ENCODE data around the gene SP3. TPM values are rescaled to one million over a fixed set of nuclear protein-coding genes. Genes with fewer than 3 reads are reported as not detected.

Gene SP3
- total and polyA plus RNA-seq, 2 donors (not counting 1 experiment from before 2014, with no cell fraction given), result 64.1 to 124 TPM

DNA sequence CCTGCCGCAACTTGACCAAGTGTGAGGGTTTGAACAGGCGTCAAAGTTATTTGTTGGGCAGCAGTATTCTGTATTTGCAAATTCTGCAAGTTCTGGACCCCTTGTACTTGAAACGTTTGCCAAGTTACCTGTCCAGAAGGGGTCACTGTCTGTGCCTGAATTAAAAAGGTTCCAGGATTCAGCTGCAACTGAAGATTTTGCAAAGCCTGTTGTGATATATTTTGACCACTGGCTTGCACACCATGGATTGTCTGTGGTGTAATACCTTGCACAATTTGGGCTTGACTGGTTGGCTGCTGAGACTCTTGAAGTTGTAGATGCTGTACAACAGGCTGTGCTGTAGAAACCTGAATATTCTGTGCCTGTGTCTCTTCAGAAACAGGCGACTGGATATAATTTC, 10.2 kb downstream of the SP3 start:
- Histone ChIP-seq H4K20me1 (ENCODE audit: control insufficient read depth, extremely low read depth, insufficient read depth, low read length) (peaks cover 2% of the 10 kb centered on the region), H3K36me3 (ENCODE audit: control insufficient read depth, insufficient read depth, low read length) (no peaks in the 10 kb centered on the region), H2AFZ (ENCODE audit: low read length) (no peak overlapping the region)

GRCh38 chr2:173953047-173953424, 12.1 kb downstream of the SP3 start:
- Histone ChIP-seq H2AFZ (ENCODE audit: low read length) (no peak overlapping the region), H3K4me1 (ENCODE audit: control insufficient read depth, extremely low read depth, insufficient read depth, low read length) (no peaks in the 10 kb centered on the region), H3K36me3 (ENCODE audit: control insufficient read depth, insufficient read depth, low read length) (no peaks in the 10 kb centered on the region), H3K4me2 (ENCODE audit: extremely low read depth, insufficient read depth, low read length) (no peak overlapping the region), H3K4me3 (replicated peaks in 1 of 4; ENCODE audit: control extremely low read depth in 1 of 4, insufficient read depth in 1 of 4, low read depth in 3 of 4, low read length in 4 of 4) (no peak overlapping the region), H4K20me1 (ENCODE audit: control insufficient read depth, extremely low read depth, insufficient read depth, low read length) (peaks cover 2% of the 10 kb centered on the region), H3K9me3 (ENCODE audit: control insufficient read depth, insufficient read depth, low read depth, low read length) (no peaks in the 10 kb centered on the region), H3K27me3 (ENCODE audit: control insufficient read depth, insufficient read depth, low read length) (no peaks in the 10 kb centered on the region), H3K9ac (ENCODE audit: insufficient read depth, low read length) (no peak overlapping the region), H3K27ac (ENCODE audit: insufficient read depth, low read length) (no peak overlapping the region), H3K79me2 (ENCODE audit: control insufficient read depth, insufficient read depth, low read length) (peaks cover 100% of the 10 kb centered on the region)
- TF ChIP-seq EZH2 (IDR thresholded peaks at IDR 0.05; ENCODE audit: low read length, missing control alignments), result no peak
- no peak for DNase-seq (ENCODE audit: low read depth in 2 of 2)

More for the DNA sequence above, 10.2 kb downstream of the SP3 start:
- Histone ChIP-seq H3K9me3 (ENCODE audit: control insufficient read depth, insufficient read depth, low read depth, low read length) (no peaks in the 10 kb centered on the region), H3K4me1 (ENCODE audit: control insufficient read depth, extremely low read depth, insufficient read depth, low read length) (no peaks in the 10 kb centered on the region), H3K79me2 (ENCODE audit: control insufficient read depth, insufficient read depth, low read length) (peaks cover 99% of the 10 kb centered on the region), H3K4me2 (ENCODE audit: extremely low read depth, insufficient read depth, low read length) (no peak overlapping the region), H3K4me3 (replicated peaks in 1 of 4; ENCODE audit: control extremely low read depth in 1 of 4, insufficient read depth in 1 of 4, low read depth in 3 of 4, low read length in 4 of 4) (no peak overlapping the region), H3K9ac (ENCODE audit: insufficient read depth, low read length) (no peak overlapping the region), H3K27me3 (ENCODE audit: control insufficient read depth, insufficient read depth, low read length) (no peaks in the 10 kb centered on the region), H3K27ac (ENCODE audit: insufficient read depth, low read length) (no peak overlapping the region)
- TF ChIP-seq CTCF (conservative IDR thresholded peaks at IDR 0.05 in 1 of 2, IDR thresholded peaks at IDR 0.05 in 1 of 2; ENCODE audit: low read depth in 1 of 2, low read length in 2 of 2) (no peak), EZH2 (IDR thresholded peaks at IDR 0.05; ENCODE audit: low read length, missing control alignments) (no peak)
- no peak for DNase-seq (ENCODE audit: low read depth in 2 of 2)

- H3K9ac ChIP-seq (ENCODE audit: insufficient read depth, low read length), result no peak overlapping the region
- H3K4me3 ChIP-seq (replicated peaks in 1 of 4; ENCODE audit: control extremely low read depth in 1 of 4, insufficient read depth in 1 of 4, low read depth in 3 of 4, low read length in 4 of 4), result no peak overlapping the region
- H3K9me3 ChIP-seq (ENCODE audit: control insufficient read depth, insufficient read depth, low read depth, low read length), result no peaks in the 10 kb centered on the region
- no peaks in the 10 kb centered on the region for H3K27me3 ChIP-seq (ENCODE audit: control insufficient read depth, insufficient read depth, low read length)
- peaks cover 100% of the 10 kb centered on the region for H3K79me2 ChIP-seq (ENCODE audit: control insufficient read depth, insufficient read depth, low read length)
- H3K4me1 ChIP-seq (ENCODE audit: control insufficient read depth, extremely low read depth, insufficient read depth, low read length), result no peaks in the 10 kb centered on the region
- H4K20me1 ChIP-seq (ENCODE audit: control insufficient read depth, extremely low read depth, insufficient read depth, low read length), result peaks cover 2% of the 10 kb centered on the region
- TF ChIP-seq CTCF (conservative IDR thresholded peaks at IDR 0.05 in 1 of 2, IDR thresholded peaks at IDR 0.05 in 1 of 2; ENCODE audit: low read depth in 1 of 2, low read length in 2 of 2) (no peak), EZH2 (IDR thresholded peaks at IDR 0.05; ENCODE audit: low read length, missing control alignments) (no peak)
- H3K4me2 ChIP-seq (ENCODE audit: extremely low read depth, insufficient read depth, low read length), result no peak overlapping the region
- H2AFZ ChIP-seq (ENCODE audit: low read length), result no peak overlapping the region
- no peaks in the 10 kb centered on the region for H3K36me3 ChIP-seq (ENCODE audit: control insufficient read depth, insufficient read depth, low read length)
- H3K27ac ChIP-seq (ENCODE audit: insufficient read depth, low read length), result no peak overlapping the region
- no peak for DNase-seq (ENCODE audit: low read depth in 2 of 2)
Observed at GRCh38 chr2:173952267-173953046, 12.7 kb downstream of the SP3 start.

All from fibroblast of lung (primary cell).